CD14-positive monocyte (primary cell): ENCODE data around the gene SUSD1. TPM values are rescaled to one million over a fixed set of nuclear protein-coding genes. Genes with fewer than 3 reads are reported as not detected.
A peak's percentile ranks its signal among the peaks of the same experiment; 100 is the strongest.

Source experiments
- DNase-seq, 3 donors: peaks; one replicate each; pipeline ENCODE4 v3.0.0-alpha.2; 2011 to 2022
- H2AFZ ChIP-seq: 2 replicates; pipeline ENCODE4 v1.6.0; 2012; ENCODE audit warnings: mild to moderate bottlenecking, low read depth, low read length, inconsistent platforms; ENCODE audit not compliant: insufficient read depth, poor library complexity, severe bottlenecking
- H3K27ac ChIP-seq, 2 donors: 1 replicate in 1 of 2; 2 replicates in 1 of 2; pipeline ENCODE4 v1.5.1; 2012 to 2013; ENCODE audit warnings: low read length in 2 of 2, control low read depth in 1 of 2, inconsistent platforms in 1 of 2, low read depth in 1 of 2, mild to moderate bottlenecking in 1 of 2
- H3K27me3 ChIP-seq, 2 donors: one replicate each; pipeline versions ENCODE4 v1.6.0 to v1.6.1; 2011 to 2013; ENCODE audit warnings: low read length in 2 of 2; ENCODE audit not compliant: control insufficient read depth in 2 of 2, insufficient read depth in 2 of 2
- H3K36me3 ChIP-seq, 2 donors: replicated peaks in 1 of 2; 1 replicate in 1 of 2; 2 replicates in 1 of 2; pipeline versions ENCODE4 v1.5.1 to v1.6.1; 2012 to 2013; ENCODE audit warnings: low read length in 2 of 2, control low read depth in 1 of 2, inconsistent platforms in 1 of 2, mild to moderate bottlenecking in 1 of 2; ENCODE audit not compliant: insufficient read depth in 2 of 2, control insufficient read depth in 1 of 2
- H3K4me1 ChIP-seq, 2 donors: 1 replicate in 1 of 2; 2 replicates in 1 of 2; pipeline versions ENCODE4 v1.5.1 to v1.6.1; 2012 to 2013; ENCODE audit warnings: low read length in 2 of 2, control low read depth in 1 of 2, inconsistent platforms in 1 of 2, mild to moderate bottlenecking in 1 of 2, moderate library complexity in 1 of 2; ENCODE audit not compliant: insufficient read depth in 2 of 2, control insufficient read depth in 1 of 2
- H3K4me2 ChIP-seq: replicated peaks from 2 replicates; pipeline ENCODE3; 2012; ENCODE audit warnings: low read length, moderate library complexity, mild to moderate bottlenecking; ENCODE audit not compliant: poor library complexity, severe bottlenecking; ENCODE audit errors: extremely low read depth
- H3K4me3 ChIP-seq, 3 experiments: fragments of 200-600 bp in 1 of 3; sonication (generic) in 1 of 3; replicated peaks in 1 of 3; 1 replicate in 2 of 3; 2 replicates in 1 of 3; pipeline ENCODE4 v1.5.1; 2011 to 2013; ENCODE audit warnings: low read length in 3 of 3, mild to moderate bottlenecking in 3 of 3, control low read depth in 2 of 3, low read depth in 2 of 3, inconsistent platforms in 1 of 3, moderate library complexity in 1 of 3
- H3K79me2 ChIP-seq: 2 replicates; pipeline ENCODE4 v1.6.0; 2012; ENCODE audit warnings: mild to moderate bottlenecking, control low read depth, inconsistent platforms, low read length, moderate library complexity; ENCODE audit not compliant: insufficient read depth
- H3K9ac ChIP-seq: 2 replicates; pipeline ENCODE4 v1.6.0; 2017; ENCODE audit warnings: low read length, mild to moderate bottlenecking; ENCODE audit not compliant: insufficient read depth, poor library complexity, severe bottlenecking
- H3K9me3 ChIP-seq, 2 donors: replicated peaks in 1 of 2; 1 replicate in 1 of 2; 2 replicates in 1 of 2; pipeline versions ENCODE4 v1.5.1 to v1.6.1; 2012 to 2013; ENCODE audit warnings: low read length in 2 of 2, control low read depth in 1 of 2; ENCODE audit not compliant: control insufficient read depth in 1 of 2, insufficient read depth in 1 of 2
- H4K20me1 ChIP-seq: 2 replicates; pipeline ENCODE4 v1.6.0; 2012; ENCODE audit warnings: mild to moderate bottlenecking, low read length, control low read depth, moderate library complexity; ENCODE audit not compliant: insufficient read depth
- H3K27ac Mint-ChIP-seq, 7 donors: one replicate each; pipeline ENCODE4 v1.8.0; 2020; ENCODE audit warnings: mild to moderate bottlenecking in 7 of 7, mixed read lengths in 7 of 7, moderate library complexity in 6 of 7, inconsistent platforms in 2 of 7
- H3K27me3 Mint-ChIP-seq, 3 donors: one replicate each; pipeline ENCODE4 v1.8.0; 2021 to 2022; ENCODE audit warnings: low read depth in 3 of 3, mild to moderate bottlenecking in 3 of 3, mixed read lengths in 3 of 3, moderate library complexity in 3 of 3, inconsistent platforms in 1 of 3
- H3K36me3 Mint-ChIP-seq, 2 donors: one replicate each; pipeline ENCODE4 v1.8.0; 2020; ENCODE audit warnings: mixed read lengths in 2 of 2, inconsistent platforms in 1 of 2, mild to moderate bottlenecking in 1 of 2
- H3K4me1 Mint-ChIP-seq: one replicate; pipeline ENCODE4 v1.8.0; 2020; ENCODE audit warnings: mild to moderate bottlenecking, mixed read lengths
- H3K4me3 Mint-ChIP-seq, 2 donors: one replicate each; pipeline ENCODE4 v1.8.0; 2020; ENCODE audit warnings: mild to moderate bottlenecking in 2 of 2, mixed read lengths in 2 of 2, moderate library complexity in 1 of 2
- H3K9me3 Mint-ChIP-seq, 7 donors: one replicate each; pipeline ENCODE4 v1.8.0; 2020 to 2022; ENCODE audit warnings: mixed read lengths in 7 of 7, mild to moderate bottlenecking in 6 of 7, moderate library complexity in 6 of 7, inconsistent platforms in 2 of 7
- WGBS: methylation state at CpG from one replicate; pipeline ENCODE4 v1.1.5; 2013; ENCODE audit warnings: missing lambda C conversion rate; ENCODE audit not compliant: insufficient coverage; 5-methylcytosine and 5-hydroxymethylcytosine counted together
- intact Hi-C, 2 donors: fragments of 100-400 bp; cut with micrococcal nuclease; formaldehyde crosslinking; loops; one replicate each; pipeline versions ENCODE4 v1.15.0 to v1.15.1; 2023
- polyA plus RNA-seq, 3 donors: library from polyadenylated mRNA; depleted of rRNA in 1 of 3; unstranded in 2 of 3; stranded (reverse) in 1 of 3; fragments of 300-500 nt in 2 of 3; fragments of >200 nt in 1 of 3; fragmentation: Illumina TruSeq in 2 of 3; gene quantifications; 1 replicate in 2 of 3; 2 replicates in 1 of 3; pipeline ENCODE4 v1.2.3, GENCODE V29; 2012 to 2021
- TF ChIP-seq, protein P1 (sequence below): fragments of 200-600 bp; IDR thresholded peaks from one replicate; pipeline ENCODE4 v1.8.0; 2022; ENCODE audit warnings: antibody characterized with exemption, mild to moderate bottlenecking

The SUSD1 gene
- polyA plus RNA-seq, 3 donors = 29.1 to 42.3 (median 30.9) TPM

DNA sequence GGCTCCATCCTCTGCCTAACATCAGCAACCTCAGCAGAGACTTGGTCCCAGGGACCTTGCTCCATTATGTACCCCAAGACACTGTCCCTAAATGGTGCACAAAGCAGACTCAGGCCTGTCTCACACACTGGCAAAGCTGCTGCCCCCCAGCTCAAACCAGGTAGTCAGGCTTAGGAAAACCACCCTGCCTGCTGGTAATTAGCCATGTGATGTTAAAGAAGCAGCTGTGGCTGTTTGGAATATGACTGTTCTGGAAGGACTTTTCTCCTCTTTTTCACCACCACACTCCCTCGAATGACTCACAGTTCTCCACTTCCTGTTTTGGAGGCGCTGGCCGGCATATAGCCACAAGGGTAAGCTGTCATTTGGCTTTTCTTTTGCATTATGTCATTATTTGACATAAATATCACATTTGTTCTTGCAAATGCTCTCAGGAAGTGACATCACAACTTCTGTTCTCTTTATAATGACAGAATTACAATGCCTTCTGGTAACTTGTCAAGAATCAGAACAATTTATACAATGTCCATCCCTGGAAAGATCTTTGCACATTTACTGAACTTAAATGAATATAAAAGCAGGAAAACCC is 113.9 kb downstream of the SUSD1 start:
- TF ChIP-seq, protein P1, sequence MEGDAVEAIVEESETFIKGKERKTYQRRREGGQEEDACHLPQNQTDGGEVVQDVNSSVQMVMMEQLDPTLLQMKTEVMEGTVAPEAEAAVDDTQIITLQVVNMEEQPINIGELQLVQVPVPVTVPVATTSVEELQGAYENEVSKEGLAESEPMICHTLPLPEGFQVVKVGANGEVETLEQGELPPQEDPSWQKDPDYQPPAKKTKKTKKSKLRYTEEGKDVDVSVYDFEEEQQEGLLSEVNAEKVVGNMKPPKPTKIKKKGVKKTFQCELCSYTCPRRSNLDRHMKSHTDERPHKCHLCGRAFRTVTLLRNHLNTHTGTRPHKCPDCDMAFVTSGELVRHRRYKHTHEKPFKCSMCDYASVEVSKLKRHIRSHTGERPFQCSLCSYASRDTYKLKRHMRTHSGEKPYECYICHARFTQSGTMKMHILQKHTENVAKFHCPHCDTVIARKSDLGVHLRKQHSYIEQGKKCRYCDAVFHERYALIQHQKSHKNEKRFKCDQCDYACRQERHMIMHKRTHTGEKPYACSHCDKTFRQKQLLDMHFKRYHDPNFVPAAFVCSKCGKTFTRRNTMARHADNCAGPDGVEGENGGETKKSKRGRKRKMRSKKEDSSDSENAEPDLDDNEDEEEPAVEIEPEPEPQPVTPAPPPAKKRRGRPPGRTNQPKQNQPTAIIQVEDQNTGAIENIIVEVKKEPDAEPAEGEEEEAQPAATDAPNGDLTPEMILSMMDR = no peak
- Histone ChIP-seq H3K27ac (peak overlapping the region; percentile 75 to 86), H3K4me3 (no peak overlapping the region), H3K27me3 (no peaks in the 10 kb centered on the region), H3K4me2 (no peak overlapping the region), H3K36me3 (peaks cover 33 to 78% of the 10 kb centered on the region in 2 donors), H3K4me1 (peaks cover 19 to 25% of the 10 kb centered on the region in 2 donors), H2AFZ (no peak overlapping the region), H3K9me3 (no peaks in the 10 kb centered on the region), H3K79me2 (no peaks in the 10 kb centered on the region), H3K9ac (no peak overlapping the region), H4K20me1 (no peaks in the 10 kb centered on the region)
- DNase-seq = peak; percentile 91 to 97 (median 93)
- Mint-ChIP-seq H3K36me3 (peaks cover 64 to 78% of the 10 kb centered on the region in 2 donors), H3K27me3 (peaks cover 0 to 2% (median 0%) of the 10 kb centered on the region in 3 donors), H3K4me3 (no peak overlapping the region), H3K27ac (peak overlapping the region; percentile 87 to 95 (median 91)), H3K4me1 (peaks cover 49% of the 10 kb centered on the region), H3K9me3 (peaks cover 0 to 3% (median 0%) of the 10 kb centered on the region in 7 donors)
- WGBS = 0% methylated on average over 2 of the region's 3 CpGs
- intact Hi-C loops = loop anchor here in 1 of 2 donors (10.0 kb wide), 1 partner anchor 166 kb away; the partner anchor contains the start of gene UGCG

DNA sequence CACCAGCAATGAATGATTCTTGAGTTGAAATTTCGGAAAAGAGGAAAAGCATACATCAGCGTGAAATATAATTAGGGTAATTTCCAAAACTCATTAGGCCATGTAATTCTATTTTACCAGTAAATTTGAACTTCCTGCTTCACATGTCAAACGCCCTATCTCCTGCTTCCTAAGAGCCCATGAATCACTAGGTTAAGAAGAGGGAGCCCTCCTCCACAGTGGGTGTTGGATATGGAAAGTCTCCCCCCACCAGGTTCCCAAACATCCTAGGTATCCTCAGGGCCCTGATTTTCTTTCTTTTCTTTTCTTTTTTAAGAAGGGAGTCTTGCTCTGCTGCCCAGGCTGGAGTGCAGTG is 115.2 kb downstream of the SUSD1 start:
- Histone ChIP-seq H2AFZ (no peak overlapping the region), H3K27me3 (no peaks in the 10 kb centered on the region), H3K9me3 (no peaks in the 10 kb centered on the region), H3K4me1 (peaks cover 19 to 24% of the 10 kb centered on the region in 2 donors), H4K20me1 (no peaks in the 10 kb centered on the region), H3K9ac (no peak overlapping the region), H3K4me2 (no peak overlapping the region), H3K36me3 (peaks cover 33 to 78% of the 10 kb centered on the region in 2 donors), H3K79me2 (no peaks in the 10 kb centered on the region), H3K4me3 (no peak overlapping the region), H3K27ac (peak overlapping the region in 1 of 2 donors; percentile 86)
- Mint-ChIP-seq H3K9me3 (peaks cover 0 to 3% (median 0%) of the 10 kb centered on the region in 7 donors), H3K36me3 (peaks cover 70 to 82% of the 10 kb centered on the region in 2 donors), H3K27ac (peak overlapping the region; percentile 87 to 95 (median 91)), H3K4me3 (no peak overlapping the region), H3K27me3 (peaks cover 0 to 2% (median 0%) of the 10 kb centered on the region in 3 donors), H3K4me1 (peaks cover 44% of the 10 kb centered on the region)
- WGBS = no CpG with 5 or more reads among the region's 3 CpGs
- TF ChIP-seq, protein P1 = no peak
- no peak for DNase-seq
- intact Hi-C loops = loop anchor here (5.0 to 10.0 kb wide), 2 partner anchors 48 to 165 kb away; partner anchors contain the start of gene UGCG (in 1 of the 2)
